MM.1S (cell line): ENCODE results near the gene ZNF132.

Experiments used
- DNase-seq: peaks from one replicate; pipeline ENCODE4 v3.0.0-alpha.2; 2015
- H2AFZ ChIP-seq: fragments of 300-600 bp; sonication (generic); 2 replicates; pipeline ENCODE4 v1.6.0; 2016; ENCODE audit warnings: antibody characterized with exemption, low read length
- H3F3A ChIP-seq: fragments of 300-600 bp; sonication (generic); 2 replicates; pipeline ENCODE4 v1.6.1; 2016; ENCODE audit warnings: mild to moderate bottlenecking, antibody characterized with exemption, low read length, moderate library complexity, mixed read lengths; ENCODE audit not compliant: insufficient read depth
- H3K27ac ChIP-seq: fragments of 300-600 bp; sonication (generic); 2 replicates; pipeline ENCODE4 v1.5.1; 2016; ENCODE audit warnings: mild to moderate bottlenecking, low read length
- H3K27me3 ChIP-seq: fragments of 300-600 bp; sonication (generic); replicated peaks from 2 replicates; pipeline ENCODE4 v1.6.0; 2016; ENCODE audit warnings: low read length; ENCODE audit not compliant: insufficient read depth
- H3K36me3 ChIP-seq: fragments of 300-600 bp; sonication (generic); replicated peaks from 2 replicates; pipeline ENCODE4 v1.6.1; 2016; ENCODE audit warnings: mild to moderate bottlenecking, low read length, mixed read lengths; ENCODE audit not compliant: insufficient read depth
- H3K4me1 ChIP-seq: fragments of 300-600 bp; sonication (generic); 2 replicates; pipeline ENCODE4 v1.6.1; 2016; ENCODE audit warnings: low read length, mixed read lengths
- H3K4me2 ChIP-seq: fragments of 300-600 bp; sonication (generic); 2 replicates; pipeline ENCODE4 v1.6.0; 2016; ENCODE audit warnings: low read depth, low read length
- H3K4me3 ChIP-seq: fragments of 300-600 bp; sonication (generic); 2 replicates; pipeline ENCODE4 v1.5.1; 2016; ENCODE audit warnings: low read length, mixed read lengths
- H3K79me2 ChIP-seq: fragments of 300-600 bp; sonication (generic); 2 replicates; pipeline ENCODE4 v1.6.1; 2016; ENCODE audit warnings: mixed run types, low read length, mixed read lengths
- H3K9ac ChIP-seq: fragments of 300-600 bp; sonication (generic); 2 replicates; pipeline ENCODE4 v1.6.1; 2016; ENCODE audit warnings: low read length, mixed read lengths
- H3K9me2 ChIP-seq: fragments of 300-600 bp; sonication (generic); replicated peaks from 2 replicates; pipeline ENCODE4 v1.6.1; 2016; ENCODE audit warnings: mild to moderate bottlenecking, low read length, mixed read lengths; ENCODE audit not compliant: insufficient read depth
- H3K9me3 ChIP-seq: fragments of 300-600 bp; sonication (generic); replicated peaks from 2 replicates; pipeline ENCODE4 v1.6.1; 2016; ENCODE audit warnings: mild to moderate bottlenecking, low read length, mixed read lengths; ENCODE audit not compliant: insufficient read depth
- H4K20me1 ChIP-seq: fragments of 300-600 bp; sonication (generic); 2 replicates; pipeline ENCODE4 v1.6.1; 2016; ENCODE audit warnings: mild to moderate bottlenecking, low read length, moderate library complexity, mixed read lengths; ENCODE audit not compliant: insufficient read depth
- CTCF ChIP-seq: fragments of 300-600 bp; sonication (generic); IDR thresholded peaks from 2 replicates; pipeline ENCODE4 v1.5.1; 2016; ENCODE audit warnings: antibody characterized with exemption, low read length, mixed read lengths
- EZH2 ChIP-seq: fragments of 300-600 bp; sonication (generic); optimal IDR thresholded peaks from 2 replicates; pipeline ENCODE3; 2017; ENCODE audit warnings: low read depth, mild to moderate bottlenecking, antibody characterized with exemption, low read length, mixed read lengths
- EZH2phosphoT487 ChIP-seq: fragments of 300-600 bp; sonication (generic); IDR thresholded peaks from 2 replicates; pipeline ENCODE4 v1.6.1; 2018; ENCODE audit warnings: antibody characterized with exemption, low read length

ZNF132 gene

GRCh38 chr19:58480831-58481230, 40.9 kb upstream of the ZNF132 start:
- no peak overlapping the region for H3K27ac ChIP-seq
- no peaks in the 10 kb centered on the region for H3K79me2 ChIP-seq
- H2AFZ ChIP-seq = no peak overlapping the region
- H3K4me1 ChIP-seq = no peaks in the 10 kb centered on the region
- TF ChIP-seq CTCF = no peak
- no peak for TF ChIP-seq EZH2phosphoT487
- TF ChIP-seq EZH2 = no peak
- no peaks in the 10 kb centered on the region; the same call in 1 of the 2 replicates for H3K27me3 ChIP-seq
- H3F3A ChIP-seq = no peaks in the 10 kb centered on the region; the same call in 1 of the 2 replicates
- no peak overlapping the region for H3K4me3 ChIP-seq
- H3K9me2 ChIP-seq = no peaks in the 10 kb centered on the region
- DNase-seq = no peak
- no peaks in the 10 kb centered on the region for H3K36me3 ChIP-seq
- no peaks in the 10 kb centered on the region for H4K20me1 ChIP-seq
- no peak overlapping the region for H3K9ac ChIP-seq
- no peak overlapping the region for H3K4me2 ChIP-seq
- H3K9me3 ChIP-seq = no peaks in the 10 kb centered on the region

- H3K4me2 ChIP-seq = no peak overlapping the region
- no peak for DNase-seq
- no peaks in the 10 kb centered on the region for H4K20me1 ChIP-seq
- H3K36me3 ChIP-seq = no peaks in the 10 kb centered on the region
- H3K9ac ChIP-seq = no peak overlapping the region
- H3K4me3 ChIP-seq = no peak overlapping the region
- no peaks in the 10 kb centered on the region; the same call in 1 of the 2 replicates for H3K27me3 ChIP-seq
- H3K9me3 ChIP-seq = no peaks in the 10 kb centered on the region
- TF ChIP-seq EZH2phosphoT487 (no peak), CTCF (no peak), EZH2 (no peak)
- H2AFZ ChIP-seq = no peak overlapping the region
- no peak overlapping the region for H3K27ac ChIP-seq
- no peaks in the 10 kb centered on the region for H3K9me2 ChIP-seq
- no peaks in the 10 kb centered on the region for H3K79me2 ChIP-seq
- no peaks in the 10 kb centered on the region for H3K4me1 ChIP-seq
- H3F3A ChIP-seq = peaks cover 1% of the 10 kb centered on the region; the same call in 1 of the 2 replicates
These were observed 40.5 kb upstream of the ZNF132 start for GRCh38 chr19:58480481-58480830.

- Histone ChIP-seq H3K4me2 (no peak overlapping the region), H3K79me2 (no peaks in the 10 kb centered on the region), H3K4me3 (no peak overlapping the region), H4K20me1 (no peaks in the 10 kb centered on the region), H3K36me3 (no peaks in the 10 kb centered on the region), H3K27ac (no peak overlapping the region), H3K9me3 (no peaks in the 10 kb centered on the region), H3K4me1 (no peaks in the 10 kb centered on the region), H3K27me3 (no peaks in the 10 kb centered on the region; the same call in 1 of the 2 replicates), H2AFZ (no peak overlapping the region), H3K9me2 (no peaks in the 10 kb centered on the region), H3K9ac (no peak overlapping the region), H3F3A (peaks cover 4% of the 10 kb centered on the region)
- no peak for DNase-seq
- TF ChIP-seq CTCF = no peak
- TF ChIP-seq EZH2phosphoT487 = no peak
- TF ChIP-seq EZH2 = no peak
These were observed 40.0 kb upstream of the ZNF132 start for GRCh38 chr19:58479736-58480480.
